ENCODE data around the gene VAV2. TPM values are rescaled to one million over a fixed set of nuclear protein-coding genes. Genes with fewer than 3 reads are reported as not detected.
A peak's percentile ranks its signal among the peaks of the same experiment; 100 is the strongest.

The VAV2 gene
- total RNA-seq, 1 donor from 2014 or later, result 7.6 TPM

DNA sequence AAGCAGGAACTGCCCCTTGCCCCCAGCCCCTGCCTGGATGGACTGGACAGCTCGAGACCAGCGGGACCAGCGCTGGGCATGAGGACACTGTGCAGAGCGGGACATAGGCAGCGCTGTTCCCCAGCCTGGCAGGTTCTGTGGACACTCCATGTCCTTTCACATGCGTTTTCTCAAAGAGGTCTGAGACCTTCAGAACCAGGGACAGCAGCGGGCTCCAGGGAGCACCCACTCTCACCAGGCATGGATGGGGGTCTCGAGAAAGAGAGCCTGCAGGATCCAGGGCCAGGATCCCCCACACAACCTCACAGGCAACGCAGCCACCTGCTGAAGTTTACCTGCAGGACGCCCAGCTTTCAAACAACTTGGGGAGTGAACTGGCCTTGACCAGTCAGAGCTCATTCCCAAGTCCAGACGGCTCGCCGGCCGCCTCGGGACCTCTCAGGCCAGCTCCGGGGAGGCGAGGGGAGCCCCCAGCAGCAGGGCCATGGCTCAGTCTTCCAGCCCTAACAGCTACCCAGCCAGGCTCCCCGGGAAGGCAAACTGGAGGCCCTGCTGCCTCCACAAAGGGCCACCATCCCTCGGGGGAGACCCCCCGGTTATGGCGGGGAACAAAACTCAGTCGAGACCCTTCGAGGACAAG lies 181.4 kb downstream of the VAV2 start:
- ATAC-seq, result no peak
- DNase-seq (ENCODE audit: missing footprints), result no peak
- intact Hi-C loops (cut with DNase I), result no loop called here

DNA sequence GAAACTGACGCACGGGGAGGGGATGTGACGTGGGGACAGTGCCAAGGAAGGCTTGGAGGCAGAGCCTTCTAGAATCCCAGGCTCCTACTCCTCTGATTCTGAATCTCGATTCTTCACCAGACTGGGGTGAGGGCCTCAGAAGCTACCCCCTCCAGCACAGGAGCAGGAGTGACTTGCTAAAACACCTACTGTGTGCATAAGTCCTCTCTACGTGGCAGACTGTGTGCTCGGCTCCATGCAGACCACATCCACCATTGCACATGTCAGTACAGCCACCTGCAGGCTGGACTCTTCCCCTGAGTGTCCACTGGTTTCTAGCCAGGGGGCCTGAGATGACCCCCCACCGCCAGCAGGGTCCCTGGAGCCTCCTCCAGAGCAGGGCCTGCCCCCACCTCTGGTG lies 182.8 kb downstream of the VAV2 start:
- intact Hi-C loops (cut with DNase I), result no loop called here
- DNase-seq (ENCODE audit: missing footprints) (no peak), ATAC-seq (no peak)

DNA sequence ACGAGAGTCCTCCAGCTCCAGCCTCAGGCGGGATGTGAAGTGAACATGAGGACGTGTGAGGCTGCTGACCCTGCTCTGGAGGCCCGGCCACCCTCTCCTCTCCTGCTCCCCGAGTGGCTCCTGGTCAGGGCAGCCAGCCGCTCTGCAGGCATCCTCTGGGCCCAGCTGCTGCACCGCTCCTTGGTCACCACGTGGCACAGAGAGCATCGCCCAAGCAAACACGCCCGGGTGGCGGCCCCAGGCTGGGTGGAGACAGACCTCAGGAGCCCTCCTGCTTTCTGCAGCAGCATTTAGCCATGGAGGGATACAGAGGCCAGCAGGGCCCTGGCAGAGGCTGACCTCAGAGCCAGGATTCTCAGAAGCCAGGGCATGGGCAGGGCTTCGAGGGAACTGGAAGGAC lies 184.3 kb downstream of the VAV2 start:
- DNase-seq (ENCODE audit: missing footprints), result peak; percentile 59
- no peak for ATAC-seq
- intact Hi-C loops (cut with DNase I), result no loop called here

DNA sequence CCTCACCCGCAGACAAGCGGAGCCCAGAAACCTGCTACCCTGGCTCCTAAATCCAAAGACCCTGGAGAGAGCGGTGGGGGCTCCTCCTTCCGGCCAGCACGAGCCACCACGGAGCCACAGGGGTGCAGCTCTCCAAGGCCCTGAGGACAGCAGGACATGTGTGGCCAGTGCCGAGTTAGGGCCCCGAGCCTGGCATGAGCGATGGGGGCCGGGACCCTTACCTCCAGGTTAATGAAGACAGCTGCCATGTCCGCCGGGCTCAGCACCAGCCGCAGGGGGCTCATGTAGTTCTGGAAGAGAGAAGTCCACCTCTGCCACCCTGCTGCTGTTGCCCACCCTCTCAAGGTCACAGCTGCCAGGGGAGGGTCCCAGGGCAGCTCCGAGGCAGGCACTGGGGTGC lies 185.1 kb downstream of the VAV2 start:
- ATAC-seq, result no peak
- no peak for DNase-seq (ENCODE audit: missing footprints)
- intact Hi-C loops (cut with DNase I), result no loop called here

GRCh38 chr9:133806623-133807010 lies 185.5 kb downstream of the VAV2 start:
- DNase-seq (ENCODE audit: missing footprints), result no peak
- ATAC-seq, result no peak
- intact Hi-C loops (cut with DNase I), result no loop called here

GRCh38 chr9:133805876-133806622 lies 186.1 kb downstream of the VAV2 start:
- DNase-seq (ENCODE audit: missing footprints), result no peak
- intact Hi-C loops (cut with DNase I), result no loop called here
- no peak for ATAC-seq

- intact Hi-C loops (cut with DNase I), result no loop called here
- no peak for DNase-seq (ENCODE audit: missing footprints)
- ATAC-seq, result no peak
Measured at GRCh38 chr9:133804199-133804598, 187.9 kb downstream of the VAV2 start.

DNA sequence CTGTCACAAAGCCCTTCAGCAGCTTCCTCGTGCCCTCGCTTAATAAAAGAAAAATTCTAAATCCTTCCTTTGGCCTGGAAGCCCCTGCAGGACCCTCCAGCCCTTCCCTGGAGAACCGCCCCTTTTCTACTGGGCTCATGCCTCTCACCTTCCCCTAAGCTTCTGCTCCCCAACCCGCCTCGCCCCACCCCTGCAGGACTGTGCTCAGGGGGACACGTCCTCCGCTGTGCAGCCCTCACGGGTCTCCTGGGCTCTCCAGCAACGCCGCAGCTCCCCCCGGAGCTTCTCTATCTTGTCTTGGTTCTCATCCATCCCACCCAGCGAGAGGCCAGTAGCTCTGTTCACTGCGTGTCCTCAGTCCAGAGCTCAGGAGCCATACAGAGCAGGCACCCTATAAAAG lies 188.4 kb downstream of the VAV2 start:
- DNase-seq (ENCODE audit: missing footprints), result no peak
- ATAC-seq, result no peak
- intact Hi-C loops (cut with DNase I), result no loop called here

DNA sequence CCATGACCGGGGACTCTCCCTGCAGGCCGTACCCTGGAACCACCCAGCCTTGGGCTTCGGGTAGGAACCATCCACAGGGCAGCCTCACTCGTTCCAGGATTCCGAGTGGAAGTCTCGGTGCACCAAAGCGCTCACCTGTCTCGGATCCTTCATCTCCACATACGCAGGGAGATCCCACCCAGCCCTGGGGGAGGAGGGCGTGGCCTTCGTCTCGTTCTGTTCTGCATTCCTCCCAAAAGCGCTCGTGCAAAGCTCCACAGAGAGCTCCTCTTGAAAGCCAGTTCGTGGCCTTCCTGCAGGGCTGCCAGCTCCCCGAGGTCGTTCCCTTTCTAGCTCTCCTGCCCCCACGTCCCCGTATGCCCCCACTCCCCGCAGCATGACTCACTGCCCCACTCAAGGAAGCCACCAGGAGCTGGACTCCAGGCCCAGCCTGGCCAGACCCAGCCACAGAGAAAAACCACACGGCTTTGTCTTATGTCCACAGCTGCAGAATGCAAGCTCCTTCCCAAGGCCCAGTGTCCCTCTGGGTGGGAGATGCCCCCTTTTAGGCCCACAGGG lies 189.0 kb downstream of the VAV2 start:
- ATAC-seq, result no peak
- DNase-seq (ENCODE audit: missing footprints), result no peak
- intact Hi-C loops (cut with DNase I), result no loop called here

GRCh38 chr9:133801739-133802138 lies 190.4 kb downstream of the VAV2 start:
- ATAC-seq, result no peak
- intact Hi-C loops (cut with DNase I), result no loop called here

DNA sequence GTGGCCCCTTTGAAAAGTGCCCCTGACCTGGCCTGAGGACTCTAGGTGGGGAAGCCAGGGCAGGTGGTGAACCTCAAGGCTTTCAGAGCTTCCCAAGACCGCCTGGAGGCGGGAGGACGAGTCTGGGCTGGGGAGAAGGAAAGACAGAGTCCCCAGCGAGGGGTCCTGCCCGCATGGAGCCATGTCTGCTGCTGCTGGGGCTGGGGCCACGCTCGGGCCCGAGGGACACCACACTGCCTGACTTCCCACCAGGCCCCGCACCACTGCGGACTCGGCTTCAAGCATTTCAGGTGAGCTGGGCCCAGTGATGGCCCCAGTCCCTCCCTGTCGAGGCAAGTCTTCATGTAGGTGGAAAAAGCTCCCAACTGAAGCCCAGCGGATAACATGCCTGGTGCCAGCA lies 191.9 kb downstream of the VAV2 start:
- no peak for DNase-seq (ENCODE audit: missing footprints)
- ATAC-seq, result no peak
- intact Hi-C loops (cut with DNase I), result no loop called here

More at GRCh38 chr9:133801739-133802138, 190.4 kb downstream of the VAV2 start:
- no peak for DNase-seq (ENCODE audit: missing footprints)

DNA sequence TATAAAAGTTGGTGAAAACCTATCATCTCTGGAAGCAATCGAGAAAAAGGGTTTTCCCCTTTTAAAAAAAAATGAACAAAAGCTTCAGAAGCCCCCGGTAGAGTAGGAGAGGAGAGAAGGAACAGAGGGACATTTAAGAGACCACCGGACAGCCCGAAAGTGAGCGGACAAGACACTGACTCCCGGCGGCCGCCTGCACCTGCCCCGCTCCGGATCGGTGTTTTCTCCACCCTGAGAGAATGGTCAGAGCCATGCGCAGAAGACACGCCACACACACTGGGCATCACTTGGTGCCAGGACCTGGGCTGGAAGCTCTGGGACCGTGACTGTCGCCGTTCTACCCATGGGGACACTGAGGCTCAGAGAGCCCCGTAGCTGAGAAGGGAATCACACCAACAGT lies 192.4 kb downstream of the VAV2 start:
- ATAC-seq (no peak), DNase-seq (ENCODE audit: missing footprints) (no peak)
- intact Hi-C loops (cut with DNase I), result no loop called here

DNA sequence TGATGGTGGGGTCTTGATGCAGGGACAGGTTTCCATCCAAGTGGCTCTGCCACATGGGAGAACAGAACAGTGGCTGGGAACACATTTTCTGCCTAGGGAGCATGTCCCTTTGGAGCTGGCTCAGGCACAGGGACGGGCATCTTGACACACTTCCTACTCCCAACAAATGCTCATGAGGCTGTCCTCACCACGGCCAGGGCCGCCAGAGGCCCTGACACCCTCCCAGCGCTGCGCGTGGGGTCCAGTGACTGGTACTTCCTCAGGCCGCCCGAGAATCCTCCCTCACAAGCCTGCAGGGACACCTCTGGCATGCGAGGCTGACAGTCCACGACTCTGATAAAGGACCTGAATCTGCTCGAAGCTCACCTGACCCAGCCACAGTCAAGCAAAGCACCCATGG lies 193.0 kb downstream of the VAV2 start:
- DNase-seq (ENCODE audit: missing footprints), result no peak
- intact Hi-C loops (cut with DNase I), result no loop called here
- ATAC-seq, result no peak

- no peak for DNase-seq (ENCODE audit: missing footprints)
- intact Hi-C loops (cut with DNase I), result no loop called here
- ATAC-seq, result no peak
Measured at GRCh38 chr9:133798160-133798559, 194.0 kb downstream of the VAV2 start.

DNA sequence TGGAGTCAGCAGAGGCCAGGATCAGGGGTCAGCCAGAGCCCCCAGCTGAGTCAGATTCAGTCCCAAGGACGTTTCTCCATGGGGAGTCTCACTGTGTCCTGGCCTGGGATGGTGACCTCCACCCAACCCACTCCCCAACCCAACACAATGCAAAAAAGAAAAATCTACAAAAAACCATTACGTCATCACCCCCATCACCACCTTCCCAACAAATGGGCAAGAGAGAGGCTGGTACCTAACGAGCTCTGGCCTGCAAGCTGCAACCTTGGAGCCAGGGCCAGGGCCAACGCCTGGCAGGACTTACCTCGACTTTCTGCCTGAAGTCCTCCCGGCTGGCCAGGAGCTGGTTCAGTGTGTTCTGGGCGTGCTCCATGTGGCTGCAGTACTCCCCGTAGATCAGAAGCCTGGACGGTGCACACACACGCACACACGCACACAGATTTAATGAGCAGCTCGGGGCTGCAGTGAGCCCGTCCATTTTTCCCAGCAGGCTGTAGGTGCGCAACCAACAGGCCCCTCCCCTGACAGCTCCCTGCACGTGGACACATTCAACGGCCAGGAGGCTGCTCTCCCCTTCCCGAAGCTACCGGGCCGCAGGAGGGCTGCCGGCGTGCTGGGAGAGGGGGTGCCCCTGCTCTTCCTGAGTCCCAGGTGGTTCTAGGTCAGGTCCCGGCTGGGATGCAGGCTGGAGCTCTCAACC lies 194.6 kb downstream of the VAV2 start:
- DNase-seq (ENCODE audit: missing footprints) (no peak), ATAC-seq (no peak)
- intact Hi-C loops (cut with DNase I), result no loop called here

- intact Hi-C loops (cut with DNase I), result no loop called here
- ATAC-seq (no peak), DNase-seq (ENCODE audit: missing footprints) (no peak)
Measured at GRCh38 chr9:133796562-133796961, 195.6 kb downstream of the VAV2 start.

DNA sequence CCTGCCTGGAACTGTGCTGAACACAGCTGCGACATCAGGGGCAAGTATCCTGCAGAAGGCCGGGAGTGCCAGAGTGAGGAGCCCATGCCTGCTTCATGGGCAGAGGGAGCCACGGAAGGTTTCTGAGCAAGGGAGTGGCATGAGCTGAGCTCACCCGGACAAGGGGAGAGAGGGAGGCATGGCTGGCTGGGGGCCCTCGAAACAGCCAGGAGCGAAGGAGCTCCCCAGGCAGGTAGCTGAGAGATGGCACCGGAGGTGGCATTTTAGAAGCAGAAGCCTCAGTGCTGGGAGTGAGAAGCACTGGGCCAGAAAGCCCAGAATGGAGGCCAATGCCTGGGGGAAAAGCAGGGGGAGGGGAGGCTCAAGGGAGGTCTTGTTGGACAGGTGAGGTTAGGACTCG lies 197.1 kb downstream of the VAV2 start:
- ATAC-seq (no peak), DNase-seq (ENCODE audit: missing footprints) (no peak)
- intact Hi-C loops (cut with DNase I), result no loop called here

DNA sequence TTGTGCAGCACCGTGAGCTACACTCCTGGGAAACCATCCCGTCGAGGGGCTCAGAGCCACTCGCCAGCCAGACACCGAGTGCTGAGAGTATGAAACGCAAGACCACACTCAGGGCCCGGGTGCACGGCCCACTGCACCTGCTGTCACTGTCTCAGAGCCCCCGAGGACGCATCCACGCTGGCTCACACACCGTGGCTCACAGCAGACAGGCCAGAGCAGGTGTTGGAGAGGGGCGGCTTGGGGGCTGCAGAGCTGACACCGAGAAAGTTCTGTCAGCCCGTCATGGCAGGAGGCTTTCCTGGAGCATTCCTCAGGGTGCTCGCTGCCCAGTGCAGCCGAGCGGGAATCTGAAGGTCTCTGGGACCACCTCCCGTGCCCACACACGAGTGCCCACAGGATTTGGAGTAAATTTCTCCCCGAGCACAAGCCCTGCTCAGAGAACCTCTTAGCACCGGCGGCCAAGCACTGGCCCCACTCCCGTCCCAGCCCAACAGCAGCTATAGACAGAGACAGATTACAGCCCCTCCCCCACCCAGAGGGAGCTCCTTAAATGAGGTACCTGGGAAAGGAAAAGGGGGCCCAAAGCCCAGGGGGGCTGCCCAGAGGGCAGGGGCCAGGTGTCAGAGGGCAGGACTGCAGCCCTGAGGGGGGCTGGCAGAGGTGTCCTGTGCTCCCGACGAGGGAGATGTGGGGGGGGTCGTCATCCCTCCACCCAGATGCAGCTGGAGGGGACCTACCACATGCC lies 197.9 kb downstream of the VAV2 start:
- intact Hi-C loops (cut with DNase I), result no loop called here
- DNase-seq (ENCODE audit: missing footprints) (no peak), ATAC-seq (no peak)

DNA sequence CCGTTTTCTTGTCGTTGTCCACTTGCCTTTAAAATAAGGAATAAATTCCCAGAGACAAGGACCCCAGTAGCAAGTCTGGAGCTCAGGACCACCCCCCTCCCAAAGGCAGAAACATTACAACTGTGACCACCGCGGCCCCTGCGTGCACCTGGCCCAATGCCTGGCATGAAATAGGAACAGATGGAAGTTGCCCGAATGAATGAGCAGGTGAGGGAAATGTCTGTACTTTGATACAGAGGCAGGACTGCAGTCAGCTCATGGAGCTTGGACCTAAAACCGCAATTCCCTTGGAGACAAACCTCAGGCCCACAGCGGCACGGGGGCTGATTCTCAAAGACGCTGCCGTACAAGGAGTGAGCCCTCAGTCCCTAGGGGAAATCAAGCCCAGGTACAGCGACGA lies 198.7 kb downstream of the VAV2 start:
- intact Hi-C loops (cut with DNase I), result loop anchor here (1.0 kb wide), 1 partner anchor 201 kb away; no protein-coding TSS in a partner anchor
- DNase-seq (ENCODE audit: missing footprints) (no peak), ATAC-seq (no peak)

Measured in Right ventricle myocardium inferior (tissue), 1 donor.